Mucosa of stomach (tissue), 1 donor: ENCODE results near the gene JUN.

ENCODE experiments used
- H3K27me3 ChIP-seq: one replicate; pipeline ENCODE4 v1.7.0; 2013; ENCODE audit warnings: mild to moderate bottlenecking, low read length; ENCODE audit not compliant: control insufficient read depth, insufficient read depth
- H3K36me3 ChIP-seq: one replicate; pipeline ENCODE4 v1.7.0; 2013; ENCODE audit warnings: low read length; ENCODE audit not compliant: control insufficient read depth, insufficient read depth
- H3K4me1 ChIP-seq: one replicate; pipeline ENCODE4 v1.7.0; 2013; ENCODE audit warnings: mild to moderate bottlenecking, low read length; ENCODE audit not compliant: control insufficient read depth, insufficient read depth
- H3K4me3 ChIP-seq: one replicate; pipeline ENCODE4 v1.7.0; 2013; ENCODE audit warnings: low read length
- H3K9ac ChIP-seq: one replicate; pipeline ENCODE4 v1.7.0; 2013; ENCODE audit warnings: mild to moderate bottlenecking, low read length, moderate library complexity
- H3K9me3 ChIP-seq: one replicate; pipeline ENCODE4 v1.7.0; 2013; ENCODE audit warnings: mild to moderate bottlenecking, low read length, moderate library complexity; ENCODE audit not compliant: control insufficient read depth
- donor health status: Pancreatic carcinoma.

JUN gene

GRCh38 chr1:58788259-58788658, 4.4 kb upstream of the JUN start:
- Histone ChIP-seq H3K9ac (no peak overlapping the region), H3K4me3 (no peak overlapping the region), H3K27me3 (no peaks in the 10 kb centered on the region), H3K36me3 (no peaks in the 10 kb centered on the region), H3K4me1 (no peaks in the 10 kb centered on the region), H3K9me3 (no peaks in the 10 kb centered on the region)

GRCh38 chr1:58786927-58787245, 3.0 kb upstream of the JUN start:
- H3K9me3 ChIP-seq, result no peaks in the 10 kb centered on the region
- H3K27me3 ChIP-seq, result no peaks in the 10 kb centered on the region
- peaks cover 8% of the 10 kb centered on the region for H3K36me3 ChIP-seq
- H3K4me3 ChIP-seq, result no peak overlapping the region
- no peak overlapping the region for H3K9ac ChIP-seq
- H3K4me1 ChIP-seq, result no peaks in the 10 kb centered on the region

GRCh38 chr1:58786184-58786926, 2.5 kb upstream of the JUN start:
- no peaks in the 10 kb centered on the region for H3K4me1 ChIP-seq
- no peaks in the 10 kb centered on the region for H3K9me3 ChIP-seq
- H3K27me3 ChIP-seq, result no peaks in the 10 kb centered on the region
- peaks cover 8% of the 10 kb centered on the region for H3K36me3 ChIP-seq
- no peak overlapping the region for H3K4me3 ChIP-seq
- H3K9ac ChIP-seq, result peak overlapping the region; percentile 90

DNA sequence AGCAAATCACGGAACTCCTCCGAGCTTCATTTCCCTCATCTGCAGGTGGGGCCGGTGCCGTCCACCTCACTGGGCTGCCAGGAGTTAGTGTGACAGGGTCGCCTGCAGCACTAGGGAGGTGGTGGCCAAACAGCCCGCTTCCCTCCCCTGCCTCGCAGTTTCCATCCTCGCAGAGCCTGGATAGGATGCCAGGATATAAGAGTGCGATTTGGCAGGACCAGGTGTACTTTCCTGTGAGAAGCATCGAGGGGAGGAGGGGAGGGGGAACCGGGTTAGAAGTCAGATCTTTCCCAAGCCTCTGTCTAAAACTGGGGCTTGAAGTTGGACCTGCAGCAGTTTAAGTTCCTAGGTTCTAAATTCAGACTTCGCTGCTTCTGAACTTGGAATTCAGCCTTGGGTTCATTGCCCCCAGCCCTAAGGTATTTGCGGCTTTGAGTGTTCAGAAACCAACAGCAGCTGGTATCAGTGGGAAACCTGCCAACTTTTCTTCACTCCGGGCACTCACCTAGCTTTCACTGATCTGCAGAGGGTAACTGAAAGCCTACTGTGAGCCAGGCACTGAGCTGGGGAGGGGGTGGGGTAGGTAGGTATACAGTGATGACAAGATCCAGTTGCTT, 1.7 kb upstream of the JUN start:
- H3K27me3 ChIP-seq, result no peaks in the 10 kb centered on the region
- H3K36me3 ChIP-seq, result peaks cover 8% of the 10 kb centered on the region
- H3K9ac ChIP-seq, result peak overlapping the region; percentile 90
- no peaks in the 10 kb centered on the region for H3K9me3 ChIP-seq
- H3K4me3 ChIP-seq, result peak overlapping the region; percentile 80
- no peaks in the 10 kb centered on the region for H3K4me1 ChIP-seq

DNA sequence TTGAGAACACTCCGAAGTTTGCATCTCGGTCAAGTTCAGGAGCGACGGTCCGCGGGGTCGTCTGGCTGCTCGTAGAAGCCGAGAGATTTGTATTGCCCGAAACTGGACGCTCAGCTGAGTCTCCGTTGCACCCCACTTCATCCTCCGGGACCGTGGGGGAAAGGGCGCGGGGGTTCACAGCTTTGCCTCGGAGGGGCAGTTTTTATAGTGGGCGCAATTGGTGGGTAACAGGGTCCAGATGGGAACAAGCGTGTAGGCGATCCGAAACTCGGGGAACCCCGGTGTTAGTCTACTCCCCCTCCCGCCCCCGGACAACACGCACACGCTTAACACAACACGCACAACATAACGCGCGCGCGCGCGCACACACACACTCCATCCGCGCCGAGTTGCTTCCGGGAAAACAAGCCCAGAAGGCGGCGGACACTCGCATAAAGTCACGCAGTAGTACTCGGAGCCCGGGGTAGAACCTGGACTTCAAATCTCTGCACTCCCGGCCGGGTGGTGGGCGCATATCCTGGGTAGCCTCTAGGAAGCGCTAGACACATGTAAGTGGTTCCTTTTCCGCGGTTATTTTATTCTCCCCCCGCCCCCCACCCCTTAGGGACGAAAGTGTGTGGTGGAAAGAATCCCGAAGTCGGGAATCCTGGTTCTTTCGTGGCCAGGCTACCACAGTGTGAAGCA, 1.1 kb upstream of the JUN start:
- Histone ChIP-seq H3K9me3 (no peaks in the 10 kb centered on the region), H3K27me3 (no peaks in the 10 kb centered on the region), H3K4me3 (peak overlapping the region; percentile 80), H3K36me3 (peaks cover 8% of the 10 kb centered on the region), H3K4me1 (no peaks in the 10 kb centered on the region), H3K9ac (peak overlapping the region; percentile 90)

GRCh38 chr1:58783090-58783992, 506 bp downstream of the JUN start:
- H3K9ac ChIP-seq, result peak overlapping the region; percentile 99
- no peaks in the 10 kb centered on the region for H3K4me1 ChIP-seq
- H3K27me3 ChIP-seq, result no peaks in the 10 kb centered on the region
- no peaks in the 10 kb centered on the region for H3K9me3 ChIP-seq
- H3K4me3 ChIP-seq, result peak overlapping the region; percentile 96
- peaks cover 8% of the 10 kb centered on the region for H3K36me3 ChIP-seq

GRCh38 chr1:58782178-58783089, 1.4 kb downstream of the JUN start:
- peaks cover 8% of the 10 kb centered on the region for H3K36me3 ChIP-seq

DNA sequence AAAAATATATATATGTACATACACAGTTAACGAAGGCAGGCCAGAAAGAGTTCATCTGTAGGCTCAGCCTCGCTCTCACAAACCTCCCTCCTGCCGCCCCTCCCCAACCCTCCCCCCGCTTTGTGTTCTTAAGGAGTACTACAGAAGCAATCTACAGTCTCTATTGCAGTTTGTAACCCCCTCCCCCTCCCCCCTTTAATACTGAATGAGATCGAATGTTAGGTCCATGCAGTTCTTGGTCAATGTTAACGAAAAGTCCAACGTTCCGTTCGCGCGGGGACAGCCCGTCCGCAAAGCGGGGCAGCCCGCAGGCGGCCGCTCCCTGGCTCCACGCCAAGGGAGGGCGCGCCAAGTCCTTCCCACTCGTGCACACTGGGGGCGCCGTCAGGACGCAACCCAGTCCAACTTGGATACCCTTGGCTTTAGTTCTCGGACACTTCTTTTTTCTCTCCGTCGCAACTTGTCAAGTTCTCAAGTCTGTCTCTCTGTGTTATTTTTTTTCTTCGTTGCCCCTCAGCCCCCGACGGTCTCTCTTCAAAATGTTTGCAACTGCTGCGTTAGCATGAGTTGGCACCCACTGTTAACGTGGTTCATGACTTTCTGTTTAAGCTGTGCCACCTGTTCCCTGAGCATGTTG, 2.2 kb downstream of the JUN start:
- Histone ChIP-seq H3K36me3 (peaks cover 8% of the 10 kb centered on the region), H3K4me1 (no peaks in the 10 kb centered on the region), H3K4me3 (peak overlapping the region; percentile 96), H3K9ac (peak overlapping the region; percentile 99), H3K27me3 (no peaks in the 10 kb centered on the region), H3K9me3 (no peaks in the 10 kb centered on the region)

More at GRCh38 chr1:58782178-58783089, 1.4 kb downstream of the JUN start:
- no peaks in the 10 kb centered on the region for H3K9me3 ChIP-seq
- H3K27me3 ChIP-seq, result no peaks in the 10 kb centered on the region
- H3K4me1 ChIP-seq, result no peaks in the 10 kb centered on the region
- peak overlapping the region; percentile 99 for H3K9ac ChIP-seq
- H3K4me3 ChIP-seq, result peak overlapping the region; percentile 96

GRCh38 chr1:58780836-58781452, 2.9 kb downstream of the JUN start:
- H3K4me3 ChIP-seq, result no peak overlapping the region
- H3K36me3 ChIP-seq, result peaks cover 8% of the 10 kb centered on the region
- no peaks in the 10 kb centered on the region for H3K27me3 ChIP-seq
- H3K4me1 ChIP-seq, result no peaks in the 10 kb centered on the region
- H3K9ac ChIP-seq, result peak overlapping the region; percentile 99
- no peaks in the 10 kb centered on the region for H3K9me3 ChIP-seq

DNA sequence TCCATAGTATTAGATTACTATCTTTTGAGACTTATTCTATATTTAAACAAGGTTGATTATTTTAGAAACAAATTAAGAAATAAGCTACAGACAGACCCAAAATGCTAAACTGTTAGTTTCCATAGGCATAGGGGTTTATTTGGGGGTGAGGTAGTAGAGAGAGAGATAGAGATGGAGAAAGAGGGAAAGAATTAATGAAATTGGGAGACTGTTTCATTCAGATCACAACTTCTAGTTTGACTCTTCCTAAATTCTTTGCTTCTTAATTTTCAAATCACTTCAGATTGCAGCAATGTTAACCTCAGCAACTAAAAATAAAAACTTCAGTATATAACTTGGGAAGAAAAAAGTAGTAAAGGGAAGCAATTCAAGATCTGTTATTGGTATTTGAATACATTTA, 3.4 kb downstream of the JUN start:
- Histone ChIP-seq H3K9me3 (no peaks in the 10 kb centered on the region), H3K4me1 (no peaks in the 10 kb centered on the region), H3K27me3 (no peaks in the 10 kb centered on the region), H3K9ac (peak overlapping the region; percentile 99), H3K36me3 (peaks cover 8% of the 10 kb centered on the region), H3K4me3 (no peak overlapping the region)
